GM18909 (cell line): ENCODE data around the gene LHFPL3.
"Not testable (repeated sequence)": the region's sequence is repeated elsewhere in the genome, so short reads cannot be mapped to it uniquely, and the experiment has no call there.

Experiments used
- ATAC-seq: cut with Tn5 transposase; IDR thresholded peaks from one replicate; pipeline ENCODE4 v1.9.1; 2021; ENCODE audit warnings: mild to moderate bottlenecking; ENCODE audit not compliant: unreplicated experiment, poor library complexity

LHFPL3 gene

GRCh38 chr7:104661575-104661974 is 333.2 kb downstream of the LHFPL3 start:
- no peak for ATAC-seq

GRCh38 chr7:104664648-104665047 is 336.2 kb downstream of the LHFPL3 start:
- no peak for ATAC-seq

GRCh38 chr7:104677587-104677986 is 349.2 kb downstream of the LHFPL3 start:
- ATAC-seq: no peak

GRCh38 chr7:104679085-104679484 is 350.7 kb downstream of the LHFPL3 start:
- ATAC-seq: no peak

DNA sequence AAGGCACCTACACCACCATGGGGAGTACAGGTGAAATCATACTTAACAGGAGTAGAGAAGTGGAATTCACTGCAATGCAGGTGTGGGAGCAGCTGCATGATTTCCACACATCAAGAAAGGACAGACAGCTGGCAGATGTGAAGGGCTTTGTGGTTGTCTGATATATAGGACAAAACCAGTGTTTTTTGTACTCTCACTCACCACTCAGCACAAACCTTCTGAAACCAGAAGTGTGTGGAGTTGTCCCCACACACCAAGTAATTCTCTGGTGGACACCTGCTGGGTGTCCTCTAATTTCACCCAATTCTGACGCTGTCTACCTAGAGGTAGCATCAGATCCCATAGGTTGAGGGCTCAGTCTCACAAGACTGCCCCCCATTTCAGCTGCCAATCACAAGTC is 357.9 kb downstream of the LHFPL3 start:
- ATAC-seq: no peak

- no peak for ATAC-seq
Measured at GRCh38 chr7:104694710-104695109, 366.3 kb downstream of the LHFPL3 start.

DNA sequence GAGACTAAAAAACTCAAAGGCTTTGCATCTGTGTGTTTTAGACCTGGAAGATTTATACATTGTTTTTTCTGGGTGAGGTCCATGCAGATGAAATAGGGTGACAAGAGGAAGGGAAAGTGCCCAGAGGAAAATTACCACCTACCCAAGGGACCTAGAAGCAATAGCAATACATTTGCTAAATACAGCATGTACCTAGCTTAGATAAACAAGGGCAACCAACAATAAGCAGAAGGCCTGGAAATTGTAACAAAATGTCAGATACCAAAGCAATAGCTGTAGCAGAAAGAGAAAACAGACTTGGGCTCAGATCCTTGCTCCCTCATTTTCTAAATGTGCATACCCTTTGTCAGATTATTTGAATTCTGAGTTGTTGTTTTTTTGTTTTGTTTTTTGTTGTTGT is 367.2 kb downstream of the LHFPL3 start:
- ATAC-seq: no peak

- ATAC-seq: no peak
Measured at GRCh38 chr7:104700336-104700735, 371.9 kb downstream of the LHFPL3 start.

DNA sequence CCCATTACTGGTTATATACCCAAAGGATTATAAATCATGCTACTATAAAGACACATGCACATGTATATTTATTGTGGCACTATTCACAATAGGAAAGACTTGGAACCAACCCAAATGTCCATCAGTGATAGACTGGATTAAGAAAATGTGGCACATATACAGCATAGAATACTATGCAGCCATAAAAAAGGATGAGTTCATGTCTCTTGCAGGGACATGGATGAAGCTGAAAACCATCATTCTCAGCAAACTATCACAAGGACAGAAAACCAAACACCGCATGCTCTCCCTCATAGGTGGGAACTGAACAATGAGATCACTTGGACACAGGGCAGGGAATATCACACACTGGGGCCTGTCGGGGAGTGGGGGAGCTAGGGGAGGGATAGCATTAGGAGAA is 392.6 kb downstream of the LHFPL3 start:
- not testable (repeated sequence) for ATAC-seq

GRCh38 chr7:104723001-104723400 is 394.6 kb downstream of the LHFPL3 start:
- ATAC-seq: no peak

GRCh38 chr7:104758504-104758903 is 430.1 kb downstream of the LHFPL3 start:
- no peak for ATAC-seq

- no peak for ATAC-seq
Measured at GRCh38 chr7:104761892-104762291, 433.5 kb downstream of the LHFPL3 start.

- ATAC-seq: no peak
Measured at GRCh38 chr7:104767113-104767512, 438.7 kb downstream of the LHFPL3 start.

GRCh38 chr7:104767826-104768536 is 439.6 kb downstream of the LHFPL3 start:
- no peak for ATAC-seq

DNA sequence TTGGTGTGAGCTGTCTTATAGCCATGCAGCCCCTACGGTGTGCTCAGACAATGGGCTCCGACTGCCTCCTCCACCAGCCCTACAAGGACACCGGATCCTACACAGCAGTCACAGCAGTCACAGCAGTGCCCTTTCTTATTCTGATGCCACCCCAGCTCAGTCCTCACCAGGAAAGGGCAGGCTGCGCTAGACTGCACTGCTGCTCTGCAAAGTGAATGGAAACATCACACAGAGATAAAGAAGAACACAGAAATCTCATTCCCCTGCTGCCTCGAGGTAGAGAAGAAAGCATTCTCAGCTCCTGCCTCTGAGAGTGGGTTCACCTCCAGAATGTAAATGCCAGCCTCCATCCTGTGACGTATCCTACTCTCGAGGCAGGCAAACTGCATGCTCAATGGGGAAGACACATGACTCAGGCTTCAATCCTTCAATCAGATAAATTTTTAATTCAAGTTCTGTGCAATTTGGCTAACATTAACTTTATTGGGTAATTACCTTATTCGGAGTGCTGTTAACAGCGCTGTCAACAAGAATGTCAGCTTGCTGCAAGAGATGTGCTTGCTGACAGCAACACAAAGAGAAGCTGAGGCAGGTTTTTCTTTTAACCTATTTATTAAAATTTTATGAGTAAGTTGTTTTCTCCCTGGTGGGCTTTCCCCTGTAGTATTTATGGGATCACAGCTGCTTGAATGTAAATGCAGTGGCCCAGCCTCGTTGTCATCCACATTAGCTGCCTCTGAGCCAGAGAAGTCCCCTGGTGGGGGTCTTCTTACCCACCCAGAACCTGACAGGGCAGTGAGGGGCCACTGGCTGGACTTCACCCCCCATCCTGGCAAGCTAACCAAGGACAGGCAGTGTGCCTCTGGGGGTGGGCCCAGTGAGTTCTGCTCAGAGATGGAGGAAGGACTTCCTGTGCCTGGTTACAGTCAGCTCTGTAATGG is 444.3 kb downstream of the LHFPL3 start:
- ATAC-seq: no peak

- ATAC-seq: no peak
Measured at GRCh38 chr7:104773796-104774195, 445.4 kb downstream of the LHFPL3 start.

DNA sequence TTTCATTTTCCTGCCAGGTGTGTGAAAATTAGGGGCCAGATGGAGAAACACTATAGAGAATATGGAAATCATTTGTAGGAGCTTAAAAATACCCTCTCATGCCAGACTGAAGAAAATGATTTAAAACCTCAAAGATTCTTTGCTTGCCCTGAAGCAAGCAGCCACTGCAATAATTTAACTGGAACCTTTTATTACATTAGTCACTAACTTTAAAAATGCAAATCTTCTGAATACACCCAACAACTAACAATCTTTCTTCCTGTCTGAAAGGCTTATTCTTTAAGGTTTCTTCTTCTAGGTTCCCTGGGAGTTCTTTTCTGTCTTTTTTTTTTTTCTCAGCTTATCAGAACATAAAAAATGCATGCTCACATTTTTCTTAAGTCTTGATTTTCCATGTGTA is 447.1 kb downstream of the LHFPL3 start:
- no peak for ATAC-seq

DNA sequence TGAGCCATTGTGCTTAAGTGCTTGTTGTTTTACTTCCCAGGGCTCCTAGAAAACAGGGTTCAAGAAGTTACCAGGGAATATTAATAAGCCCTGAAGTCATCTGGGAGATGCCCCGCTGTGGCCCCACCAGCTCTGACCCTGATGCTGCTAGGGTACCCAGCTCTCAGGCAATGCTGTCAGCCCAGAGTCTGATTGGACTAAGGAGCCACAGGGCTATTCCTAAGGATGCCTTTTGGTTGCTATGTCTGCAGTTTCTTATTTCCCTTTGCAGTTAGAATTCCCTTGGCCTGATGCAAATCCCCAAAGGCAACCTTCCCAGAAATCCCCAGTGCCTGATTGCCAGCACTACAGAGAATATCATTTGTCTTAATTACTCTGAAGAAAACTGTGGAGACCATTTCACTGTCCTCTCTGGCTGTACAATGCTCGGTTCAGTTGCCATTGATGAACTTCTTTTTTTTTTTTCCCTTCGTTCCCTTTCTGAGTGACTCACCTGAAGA is 448.9 kb downstream of the LHFPL3 start:
- no peak for ATAC-seq

GRCh38 chr7:104779888-104780287 is 451.5 kb downstream of the LHFPL3 start:
- ATAC-seq: peak; percentile 45

DNA sequence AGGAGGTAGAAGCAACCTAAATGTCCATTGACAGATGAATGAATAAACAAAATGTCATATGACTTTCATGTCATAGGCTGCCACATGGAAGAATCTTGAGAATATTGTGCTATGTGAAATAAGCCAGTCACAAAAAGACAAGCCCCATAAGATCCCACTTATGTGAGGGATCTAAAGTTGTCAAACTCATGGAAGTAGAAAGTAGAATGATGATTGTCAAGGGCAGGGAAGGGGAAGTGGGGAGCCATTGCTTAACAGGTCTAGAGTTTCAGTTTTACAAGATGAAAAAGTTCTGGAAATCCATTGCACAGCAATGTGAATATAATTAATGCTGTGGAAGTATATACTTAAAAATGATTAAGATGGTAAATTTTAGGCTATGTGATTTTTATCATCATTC is 456.3 kb downstream of the LHFPL3 start:
- no peak for ATAC-seq

DNA sequence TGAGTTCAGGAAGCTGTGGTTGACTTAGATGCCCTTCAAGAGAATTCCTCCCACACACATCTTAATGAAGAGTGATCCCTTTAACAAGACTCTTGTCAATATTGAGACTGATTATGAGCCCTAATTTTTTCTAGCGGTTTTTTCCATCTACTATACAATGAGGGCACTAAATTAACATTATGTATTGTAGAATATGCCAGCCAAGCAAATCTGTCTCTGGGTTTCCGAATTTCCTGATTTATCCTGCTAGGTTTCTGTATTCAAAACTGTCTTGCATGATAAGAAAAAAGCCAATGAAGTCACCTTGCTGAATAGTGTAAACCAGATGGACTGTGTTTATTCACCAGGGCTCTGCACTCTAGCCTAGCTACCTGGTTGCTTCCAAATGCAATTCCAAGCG is 461.4 kb downstream of the LHFPL3 start:
- no peak for ATAC-seq
